ENCODE data around the gene PNMA6F.

Gene PNMA6F

GRCh38 chrX:153317996-153318722, 3.4 kb downstream of the PNMA6F start:
- H4K20me1 ChIP-seq (ENCODE audit: insufficient read depth) = no peaks in the 10 kb centered on the region
- no peak for TF ChIP-seq CTCF (conservative IDR thresholded peaks at IDR 0.05; ENCODE audit: low read depth, low read length)
- H3K4me1 ChIP-seq (ENCODE audit: low read depth, poor library complexity, severe bottlenecking) = no peaks in the 10 kb centered on the region
- no peaks in the 10 kb centered on the region for H3K36me3 ChIP-seq (ENCODE audit: insufficient read depth)
- no peaks in the 10 kb centered on the region for H3K27me3 ChIP-seq (ENCODE audit: insufficient read depth, low read depth)
- H3K27ac ChIP-seq = no peak overlapping the region
- H3K4me2 ChIP-seq = no peak overlapping the region
- H3K9ac ChIP-seq = no peak overlapping the region
- H2AFZ ChIP-seq (ENCODE audit: low read depth) = no peak overlapping the region
- no peak overlapping the region for H3K4me3 ChIP-seq (IDR thresholded peaks at IDR 0.05; ENCODE audit: insufficient read depth, low read depth, low read length)
- H3K79me2 ChIP-seq (ENCODE audit: insufficient read depth, low read depth) = no peaks in the 10 kb centered on the region

GRCh38 chrX:153317306-153317705, 4.3 kb downstream of the PNMA6F start:
- Histone ChIP-seq H4K20me1 (ENCODE audit: insufficient read depth) (no peaks in the 10 kb centered on the region), H3K9ac (no peak overlapping the region), H3K27ac (no peak overlapping the region), H3K36me3 (ENCODE audit: insufficient read depth) (no peaks in the 10 kb centered on the region), H3K4me1 (ENCODE audit: low read depth, poor library complexity, severe bottlenecking) (no peaks in the 10 kb centered on the region), H3K79me2 (ENCODE audit: insufficient read depth, low read depth) (no peaks in the 10 kb centered on the region), H3K4me3 (IDR thresholded peaks at IDR 0.05; ENCODE audit: insufficient read depth, low read depth, low read length) (no peak overlapping the region), H2AFZ (ENCODE audit: low read depth) (no peak overlapping the region), H3K4me2 (no peak overlapping the region), H3K27me3 (ENCODE audit: insufficient read depth, low read depth) (no peaks in the 10 kb centered on the region)
- TF ChIP-seq CTCF (conservative IDR thresholded peaks at IDR 0.05; ENCODE audit: low read depth, low read length) = no peak

- no peak overlapping the region for H2AFZ ChIP-seq (ENCODE audit: low read depth)
- no peaks in the 10 kb centered on the region for H3K36me3 ChIP-seq (ENCODE audit: insufficient read depth)
- no peaks in the 10 kb centered on the region for H3K27me3 ChIP-seq (ENCODE audit: insufficient read depth, low read depth)
- H3K79me2 ChIP-seq (ENCODE audit: insufficient read depth, low read depth) = no peaks in the 10 kb centered on the region
- H3K9ac ChIP-seq = no peak overlapping the region
- no peak overlapping the region for H3K4me3 ChIP-seq (IDR thresholded peaks at IDR 0.05; ENCODE audit: insufficient read depth, low read depth, low read length)
- TF ChIP-seq CTCF (conservative IDR thresholded peaks at IDR 0.05; ENCODE audit: low read depth, low read length) = no peak
- H4K20me1 ChIP-seq (ENCODE audit: insufficient read depth) = no peaks in the 10 kb centered on the region
- no peaks in the 10 kb centered on the region for H3K4me1 ChIP-seq (ENCODE audit: low read depth, poor library complexity, severe bottlenecking)
- no peak overlapping the region for H3K4me2 ChIP-seq
- no peak overlapping the region for H3K27ac ChIP-seq
Observed at GRCh38 chrX:153312842-153313241, 8.7 kb downstream of the PNMA6F start.

GRCh38 chrX:153312041-153312440, 9.5 kb downstream of the PNMA6F start:
- TF ChIP-seq CTCF (conservative IDR thresholded peaks at IDR 0.05; ENCODE audit: low read depth, low read length) = no peak
- H3K4me1 ChIP-seq (ENCODE audit: low read depth, poor library complexity, severe bottlenecking) = no peaks in the 10 kb centered on the region
- no peaks in the 10 kb centered on the region for H3K79me2 ChIP-seq (ENCODE audit: insufficient read depth, low read depth)
- H3K27me3 ChIP-seq (ENCODE audit: insufficient read depth, low read depth) = no peaks in the 10 kb centered on the region
- no peak overlapping the region for H3K27ac ChIP-seq
- no peak overlapping the region for H3K4me2 ChIP-seq
- no peaks in the 10 kb centered on the region for H4K20me1 ChIP-seq (ENCODE audit: insufficient read depth)
- H2AFZ ChIP-seq (ENCODE audit: low read depth) = no peak overlapping the region
- no peaks in the 10 kb centered on the region for H3K36me3 ChIP-seq (ENCODE audit: insufficient read depth)
- no peak overlapping the region for H3K9ac ChIP-seq
- no peak overlapping the region for H3K4me3 ChIP-seq (IDR thresholded peaks at IDR 0.05; ENCODE audit: insufficient read depth, low read depth, low read length)

All from KMS-11 (cell line).